Measurements from ENCODE around the gene RBMXL3. TPM values are rescaled to one million over a fixed set of nuclear protein-coding genes. Genes with fewer than 3 reads are reported as not detected.
A peak's percentile ranks its signal among the peaks of the same experiment; 100 is the strongest.
"Not testable (repeated sequence)": the region's sequence is repeated elsewhere in the genome, so short reads cannot be mapped to it uniquely, and the experiment has no call there.

RBMXL3 gene
- total and polyA plus RNA-seq, 9 donors = not detected

DNA sequence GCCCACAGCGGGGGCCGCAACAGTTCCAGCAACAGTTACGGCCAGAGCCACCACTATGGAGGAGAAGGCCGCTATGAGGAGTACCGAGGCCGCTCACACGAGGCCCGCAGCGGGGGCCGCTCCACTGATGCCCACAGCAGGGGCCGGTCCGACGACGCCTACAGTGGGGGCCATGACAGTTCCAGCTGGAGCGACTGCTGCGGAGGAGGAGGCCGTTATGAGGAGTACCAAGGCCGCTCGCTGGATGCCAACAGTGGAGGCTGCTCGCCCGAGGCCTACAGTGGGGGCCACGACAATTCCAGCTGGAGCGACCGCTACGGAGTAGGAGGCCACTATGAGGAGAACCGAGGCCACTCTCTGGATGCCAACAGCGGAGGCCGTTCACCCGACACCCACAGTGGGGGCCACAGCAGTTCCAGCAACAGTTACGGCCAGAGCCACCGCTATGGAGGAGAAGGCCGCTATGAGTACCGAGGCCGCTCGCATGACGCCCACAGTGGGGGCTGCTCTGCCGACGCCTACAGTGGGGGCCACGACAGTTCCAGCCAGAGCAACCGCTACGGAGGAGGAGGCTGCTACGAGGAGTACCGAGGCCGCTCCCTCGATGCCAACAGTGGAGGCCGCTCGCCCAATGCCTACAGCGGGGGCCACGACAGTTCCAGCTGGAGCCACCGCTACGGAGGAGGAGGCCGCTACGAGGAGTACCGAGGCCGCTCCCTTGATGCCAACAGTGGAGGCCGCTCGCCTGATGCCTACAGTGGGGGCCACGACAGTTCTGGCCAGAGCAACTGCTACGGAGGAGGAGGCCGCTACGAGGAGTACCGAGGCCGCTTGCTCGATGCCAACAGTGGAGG is 1.7 kb downstream of the RBMXL3 start:
- H3K27me3 ChIP-seq (ENCODE audit: control insufficient read depth, insufficient read depth, low read length) = peaks cover 9% of the 10 kb centered on the region
- 94% methylated on average over 64 of the region's 64 CpGs for WGBS (ENCODE audit: insufficient coverage)
- DNase-seq = no peak
- no peak overlapping the region for H3K27ac ChIP-seq (ENCODE audit: low read length)
- H3K9me3 ChIP-seq (replicated peaks; ENCODE audit: control insufficient read depth, low read depth, low read length) = peaks cover 17% of the 10 kb centered on the region
- no peaks in the 10 kb centered on the region for H3K36me3 ChIP-seq (ENCODE audit: control insufficient read depth, insufficient read depth, low read length)
- H3K4me1 ChIP-seq (ENCODE audit: control insufficient read depth, insufficient read depth, low read length) = no peaks in the 10 kb centered on the region
- no peak overlapping the region for H3K4me3 ChIP-seq (ENCODE audit: low read length)

GRCh38 chrX:115191490-115192243 is 2.5 kb downstream of the RBMXL3 start:
- DNase-seq = no peak
- Histone ChIP-seq H3K4me3 (ENCODE audit: low read length) (no peak overlapping the region), H3K9me3 (replicated peaks; ENCODE audit: control insufficient read depth, low read depth, low read length) (peaks cover 17% of the 10 kb centered on the region), H3K27ac (ENCODE audit: low read length) (no peak overlapping the region), H3K36me3 (ENCODE audit: control insufficient read depth, insufficient read depth, low read length) (no peaks in the 10 kb centered on the region), H3K27me3 (ENCODE audit: control insufficient read depth, insufficient read depth, low read length) (peaks cover 15% of the 10 kb centered on the region), H3K4me1 (ENCODE audit: control insufficient read depth, insufficient read depth, low read length) (no peaks in the 10 kb centered on the region)
- 95% methylated on average over 62 of the region's 64 CpGs for WGBS (ENCODE audit: insufficient coverage)

- 91% methylated on average over 31 of the region's 35 CpGs for WGBS (ENCODE audit: insufficient coverage)
- H3K36me3 ChIP-seq (ENCODE audit: control insufficient read depth, insufficient read depth, low read length) = no peaks in the 10 kb centered on the region
- no peaks in the 10 kb centered on the region for H3K4me1 ChIP-seq (ENCODE audit: control insufficient read depth, insufficient read depth, low read length)
- no peak for DNase-seq
- peaks cover 17% of the 10 kb centered on the region for H3K9me3 ChIP-seq (replicated peaks; ENCODE audit: control insufficient read depth, low read depth, low read length)
- peaks cover 17% of the 10 kb centered on the region for H3K27me3 ChIP-seq (ENCODE audit: control insufficient read depth, insufficient read depth, low read length)
- H3K4me3 ChIP-seq (ENCODE audit: low read length) = no peak overlapping the region
- H3K27ac ChIP-seq (ENCODE audit: low read length) = no peak overlapping the region
These were observed 3.1 kb downstream of the RBMXL3 start for GRCh38 chrX:115192244-115192700.

- no peak for DNase-seq
- Histone ChIP-seq H3K9me3 (replicated peaks; ENCODE audit: control insufficient read depth, low read depth, low read length) (peaks cover 11% of the 10 kb centered on the region), H3K4me3 (ENCODE audit: low read length) (no peak overlapping the region), H3K27me3 (ENCODE audit: control insufficient read depth, insufficient read depth, low read length) (peaks cover 11% of the 10 kb centered on the region), H3K36me3 (ENCODE audit: control insufficient read depth, insufficient read depth, low read length) (no peaks in the 10 kb centered on the region), H3K27ac (ENCODE audit: low read length) (no peak overlapping the region), H3K4me1 (ENCODE audit: control insufficient read depth, insufficient read depth, low read length) (no peaks in the 10 kb centered on the region)
- WGBS (ENCODE audit: insufficient coverage) = no CpG with 5 or more reads among the region's 1 CpG
These were observed 14.8 kb downstream of the RBMXL3 start for GRCh38 chrX:115204040-115204439.

- H3K4me3 ChIP-seq (ENCODE audit: low read length); H3K27ac ChIP-seq (ENCODE audit: low read length); H3K36me3 ChIP-seq (ENCODE audit: control insufficient read depth, insufficient read depth, low read length); H3K27me3 ChIP-seq (ENCODE audit: control insufficient read depth, insufficient read depth, low read length); H3K4me1 ChIP-seq (ENCODE audit: control insufficient read depth, insufficient read depth, low read length); DNase-seq; H3K9me3 ChIP-seq (replicated peaks; ENCODE audit: control insufficient read depth, low read depth, low read length): not testable (repeated sequence)
These were observed 20.3 kb downstream of the RBMXL3 start for GRCh38 chrX:115209547-115209946.

GRCh38 chrX:115214151-115214550 is 24.9 kb downstream of the RBMXL3 start:
- no peaks in the 10 kb centered on the region for H3K9me3 ChIP-seq (replicated peaks; ENCODE audit: control insufficient read depth, low read depth, low read length)
- H3K27ac ChIP-seq (ENCODE audit: low read length) = no peak overlapping the region
- no peaks in the 10 kb centered on the region for H3K36me3 ChIP-seq (ENCODE audit: control insufficient read depth, insufficient read depth, low read length)
- 80% methylated on average over 1 of the region's 1 CpG for WGBS (ENCODE audit: insufficient coverage)
- DNase-seq = no peak
- H3K4me3 ChIP-seq (ENCODE audit: low read length) = no peak overlapping the region
- H3K27me3 ChIP-seq (ENCODE audit: control insufficient read depth, insufficient read depth, low read length) = peaks cover 9% of the 10 kb centered on the region
- H3K4me1 ChIP-seq (ENCODE audit: control insufficient read depth, insufficient read depth, low read length) = no peaks in the 10 kb centered on the region

DNA sequence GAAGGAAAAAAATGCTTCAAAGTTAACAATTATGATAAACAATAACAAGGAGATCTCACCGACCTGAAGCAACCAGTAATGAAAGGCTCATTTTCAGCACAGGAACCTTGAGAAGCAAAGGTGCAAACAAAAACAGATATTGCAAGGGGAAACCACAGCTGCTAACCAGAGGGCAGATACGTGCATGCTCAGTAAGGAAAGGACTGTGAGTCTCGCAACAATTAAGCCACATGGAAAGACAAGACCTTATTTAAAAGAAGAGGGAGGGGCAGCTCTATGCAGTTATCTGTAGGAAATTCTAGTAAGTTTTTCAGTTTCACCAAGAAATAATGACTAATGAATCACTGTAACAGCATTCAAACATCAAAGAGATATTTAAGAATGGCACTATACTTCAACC is 25.4 kb downstream of the RBMXL3 start:
- Histone ChIP-seq H3K27ac (ENCODE audit: low read length) (no peak overlapping the region), H3K9me3 (replicated peaks; ENCODE audit: control insufficient read depth, low read depth, low read length) (no peaks in the 10 kb centered on the region), H3K36me3 (ENCODE audit: control insufficient read depth, insufficient read depth, low read length) (no peaks in the 10 kb centered on the region), H3K27me3 (ENCODE audit: control insufficient read depth, insufficient read depth, low read length) (peaks cover 9% of the 10 kb centered on the region), H3K4me3 (ENCODE audit: low read length) (no peak overlapping the region), H3K4me1 (ENCODE audit: control insufficient read depth, insufficient read depth, low read length) (no peaks in the 10 kb centered on the region)
- WGBS (ENCODE audit: insufficient coverage) = no CpG with 5 or more reads among the region's 3 CpGs
- no peak for DNase-seq

DNA sequence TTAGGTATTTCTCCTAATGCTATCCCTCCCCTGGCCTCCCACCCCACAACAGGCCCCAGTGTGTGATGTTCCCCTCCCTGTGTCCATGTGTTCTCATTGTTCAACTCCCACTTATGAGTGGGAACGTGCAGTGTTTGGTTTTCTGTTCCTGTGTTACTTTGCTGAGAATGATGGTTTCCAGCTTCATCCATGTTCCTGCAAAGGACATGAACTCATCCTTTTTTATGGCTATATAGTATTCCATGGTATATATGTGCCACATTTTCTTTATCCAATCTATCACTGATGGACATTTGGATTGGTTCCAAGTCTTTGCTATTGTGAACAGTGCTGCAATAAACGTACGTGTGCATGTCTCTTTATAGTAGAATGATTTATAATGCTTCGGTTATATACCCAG is 28.1 kb downstream of the RBMXL3 start:
- H3K27ac ChIP-seq (ENCODE audit: low read length); H3K4me3 ChIP-seq (ENCODE audit: low read length); H3K36me3 ChIP-seq (ENCODE audit: control insufficient read depth, insufficient read depth, low read length); H3K4me1 ChIP-seq (ENCODE audit: control insufficient read depth, insufficient read depth, low read length); H3K27me3 ChIP-seq (ENCODE audit: control insufficient read depth, insufficient read depth, low read length); DNase-seq; H3K9me3 ChIP-seq (replicated peaks; ENCODE audit: control insufficient read depth, low read depth, low read length): not testable (repeated sequence)
- WGBS (ENCODE audit: insufficient coverage) = no CpG with 5 or more reads among the region's 4 CpGs

GRCh38 chrX:115226929-115227328 is 37.7 kb downstream of the RBMXL3 start:
- no CpG with 5 or more reads among the region's 1 CpG for WGBS (ENCODE audit: insufficient coverage)
- Histone ChIP-seq H3K27ac (ENCODE audit: low read length) (no peak overlapping the region), H3K27me3 (ENCODE audit: control insufficient read depth, insufficient read depth, low read length) (peaks cover 6% of the 10 kb centered on the region), H3K4me3 (ENCODE audit: low read length) (no peak overlapping the region), H3K9me3 (replicated peaks; ENCODE audit: control insufficient read depth, low read depth, low read length) (no peaks in the 10 kb centered on the region), H3K4me1 (ENCODE audit: control insufficient read depth, insufficient read depth, low read length) (no peaks in the 10 kb centered on the region), H3K36me3 (ENCODE audit: control insufficient read depth, insufficient read depth, low read length) (no peaks in the 10 kb centered on the region)
- peak; percentile 14 for DNase-seq

DNA sequence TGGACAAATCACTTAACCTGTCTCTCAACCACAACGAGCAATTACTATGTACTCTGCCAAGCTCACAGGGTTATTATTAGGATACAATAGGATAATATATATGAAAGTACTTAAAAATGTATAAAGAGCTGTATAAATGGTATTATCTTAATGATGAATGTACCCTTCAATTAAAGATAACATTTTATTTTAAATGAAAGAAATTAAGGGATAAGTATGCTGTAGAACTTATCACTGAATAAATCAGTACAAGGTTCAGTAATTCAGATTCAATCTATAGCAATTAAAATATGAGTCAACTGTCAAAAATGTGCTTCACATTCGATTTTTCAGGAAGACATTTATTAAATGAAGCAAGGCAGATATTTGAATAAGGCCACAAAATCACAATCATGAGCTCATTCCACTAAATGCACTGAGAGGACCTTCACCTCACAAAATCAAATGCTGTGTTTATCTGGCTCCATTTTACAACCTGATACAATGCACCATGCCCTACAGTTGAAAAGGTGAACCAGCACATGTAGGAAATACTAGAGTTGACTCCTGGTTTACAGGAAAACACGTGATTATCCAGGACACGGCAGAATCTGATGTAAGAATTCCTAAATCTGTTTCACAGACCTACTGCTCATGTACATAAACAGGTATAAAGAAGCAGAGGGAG is 40.3 kb downstream of the RBMXL3 start:
- DNase-seq = peak; percentile 33
- no CpG with 5 or more reads among the region's 4 CpGs for WGBS (ENCODE audit: insufficient coverage)
- Histone ChIP-seq H3K4me3 (ENCODE audit: low read length) (no peak overlapping the region), H3K27ac (ENCODE audit: low read length) (no peak overlapping the region), H3K9me3 (replicated peaks; ENCODE audit: control insufficient read depth, low read depth, low read length) (no peaks in the 10 kb centered on the region), H3K36me3 (ENCODE audit: control insufficient read depth, insufficient read depth, low read length) (no peaks in the 10 kb centered on the region), H3K27me3 (ENCODE audit: control insufficient read depth, insufficient read depth, low read length) (peaks cover 18% of the 10 kb centered on the region), H3K4me1 (ENCODE audit: control insufficient read depth, insufficient read depth, low read length) (no peaks in the 10 kb centered on the region)

Data from muscle of leg (tissue), 11 donors.